HG03442 (cell line): ENCODE results near the gene CNTN4.

Experiments used
- ATAC-seq: cut with Tn5 transposase; IDR thresholded peaks from one replicate; pipeline ENCODE4 v1.9.1; 2021; ENCODE audit warnings: mild to moderate bottlenecking, moderate library complexity; ENCODE audit not compliant: unreplicated experiment

CNTN4 gene

GRCh38 chr3:2250783-2251182 lies 152.1 kb downstream of the CNTN4 start:
- no peak for ATAC-seq

- no peak for ATAC-seq
Observed at GRCh38 chr3:2261747-2262146, 163.1 kb downstream of the CNTN4 start.

GRCh38 chr3:2262204-2262603 lies 163.5 kb downstream of the CNTN4 start:
- ATAC-seq: no peak

GRCh38 chr3:2266606-2267005 lies 167.9 kb downstream of the CNTN4 start:
- ATAC-seq: no peak

- no peak for ATAC-seq
Observed at GRCh38 chr3:2268779-2269178, 170.1 kb downstream of the CNTN4 start.

GRCh38 chr3:2274526-2274925 lies 175.9 kb downstream of the CNTN4 start:
- no peak for ATAC-seq

GRCh38 chr3:2283818-2284217 lies 185.2 kb downstream of the CNTN4 start:
- no peak for ATAC-seq

GRCh38 chr3:2300938-2301337 lies 202.3 kb downstream of the CNTN4 start:
- no peak for ATAC-seq

GRCh38 chr3:2301361-2301760 lies 202.7 kb downstream of the CNTN4 start:
- no peak for ATAC-seq

GRCh38 chr3:2303566-2303965 lies 204.9 kb downstream of the CNTN4 start:
- no peak for ATAC-seq

- no peak for ATAC-seq
Observed at GRCh38 chr3:2311022-2311421, 212.4 kb downstream of the CNTN4 start.

GRCh38 chr3:2317521-2317920 lies 218.9 kb downstream of the CNTN4 start:
- ATAC-seq: no peak

- no peak for ATAC-seq
Observed at GRCh38 chr3:2334921-2335320, 236.3 kb downstream of the CNTN4 start.

- no peak for ATAC-seq
Observed at GRCh38 chr3:2343031-2343682, 244.5 kb downstream of the CNTN4 start.

- no peak for ATAC-seq
Observed at GRCh38 chr3:2352134-2352762, 253.6 kb downstream of the CNTN4 start.

- ATAC-seq: no peak
Observed at GRCh38 chr3:2354702-2355101, 256.0 kb downstream of the CNTN4 start.

GRCh38 chr3:2356298-2356950 lies 257.8 kb downstream of the CNTN4 start:
- no peak for ATAC-seq

- no peak for ATAC-seq
Observed at GRCh38 chr3:2360815-2361214, 262.1 kb downstream of the CNTN4 start.

GRCh38 chr3:2362122-2362521 lies 263.5 kb downstream of the CNTN4 start:
- no peak for ATAC-seq

GRCh38 chr3:2363854-2364253 lies 265.2 kb downstream of the CNTN4 start:
- ATAC-seq: no peak

- ATAC-seq: no peak
Observed at GRCh38 chr3:2370317-2370716, 271.7 kb downstream of the CNTN4 start.

- ATAC-seq: no peak
Observed at GRCh38 chr3:2372306-2372705, 273.6 kb downstream of the CNTN4 start.
